ENCODE measurements around the gene DEXI. TPM values are rescaled to one million over a fixed set of nuclear protein-coding genes. Genes with fewer than 3 reads are reported as not detected.

The DEXI gene
- total and polyA plus RNA-seq, 9 donors: 26.5 to 73.4 (median 45.7) TPM

DNA sequence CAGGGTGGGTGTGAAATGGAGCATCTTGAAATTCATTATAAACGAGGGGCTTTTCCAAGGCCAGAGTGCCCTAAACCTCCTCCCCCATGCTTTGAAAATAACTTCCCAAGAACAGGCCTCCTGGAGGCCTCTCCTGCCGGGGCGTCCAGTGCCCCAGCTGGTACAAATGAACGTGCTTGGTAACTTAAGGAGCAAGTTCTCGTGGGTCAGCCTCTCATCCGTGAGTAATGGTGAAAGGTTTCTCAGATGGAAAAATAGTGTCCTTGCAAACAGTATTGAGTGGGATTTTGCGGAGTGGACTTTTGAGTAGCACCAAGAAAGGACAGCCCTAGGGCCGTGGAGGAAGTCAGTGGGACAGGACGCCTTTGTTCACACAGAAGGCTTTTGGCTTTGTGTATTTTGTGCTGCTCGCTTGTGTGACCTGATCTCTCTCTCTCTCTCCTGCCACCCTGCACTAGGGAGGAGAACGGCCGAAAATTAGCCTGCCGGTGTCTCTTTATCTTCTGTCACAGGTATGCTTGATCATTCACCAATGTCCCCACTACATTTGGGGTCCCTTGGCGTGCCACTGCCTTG lies 36.7 kb upstream of the DEXI start:
- Histone ChIP-seq H3K4me1 (ENCODE audit: insufficient read depth) (peaks cover 2% of the 10 kb centered on the region), H3K36me3 (no peaks in the 10 kb centered on the region), H3K9me3 (no peaks in the 10 kb centered on the region), H3K27ac (peak overlapping the region in 1 of 2 donors; percentile 79), H3K4me3 (no peak overlapping the region), H3K27me3 (no peaks in the 10 kb centered on the region)
- TF ChIP-seq, protein P1, sequence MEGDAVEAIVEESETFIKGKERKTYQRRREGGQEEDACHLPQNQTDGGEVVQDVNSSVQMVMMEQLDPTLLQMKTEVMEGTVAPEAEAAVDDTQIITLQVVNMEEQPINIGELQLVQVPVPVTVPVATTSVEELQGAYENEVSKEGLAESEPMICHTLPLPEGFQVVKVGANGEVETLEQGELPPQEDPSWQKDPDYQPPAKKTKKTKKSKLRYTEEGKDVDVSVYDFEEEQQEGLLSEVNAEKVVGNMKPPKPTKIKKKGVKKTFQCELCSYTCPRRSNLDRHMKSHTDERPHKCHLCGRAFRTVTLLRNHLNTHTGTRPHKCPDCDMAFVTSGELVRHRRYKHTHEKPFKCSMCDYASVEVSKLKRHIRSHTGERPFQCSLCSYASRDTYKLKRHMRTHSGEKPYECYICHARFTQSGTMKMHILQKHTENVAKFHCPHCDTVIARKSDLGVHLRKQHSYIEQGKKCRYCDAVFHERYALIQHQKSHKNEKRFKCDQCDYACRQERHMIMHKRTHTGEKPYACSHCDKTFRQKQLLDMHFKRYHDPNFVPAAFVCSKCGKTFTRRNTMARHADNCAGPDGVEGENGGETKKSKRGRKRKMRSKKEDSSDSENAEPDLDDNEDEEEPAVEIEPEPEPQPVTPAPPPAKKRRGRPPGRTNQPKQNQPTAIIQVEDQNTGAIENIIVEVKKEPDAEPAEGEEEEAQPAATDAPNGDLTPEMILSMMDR (IDR thresholded peaks at IDR 0.05): no peak
- TF ChIP-seq EP300 (IDR thresholded peaks at IDR 0.05) (no peak), POLR2A (IDR thresholded peaks at IDR 0.05) (no peak)
- WGBS, 3 donors: 71 to 82% (median 77%) methylated on average over 14 of the region's 14 CpGs
- DNase-seq: no peak
- intact Hi-C loops (cut with DNase I): loop anchor here in 1 of 4 donors (10.0 kb wide), 1 partner anchor 106 kb away; no protein-coding TSS in a partner anchor

DNA sequence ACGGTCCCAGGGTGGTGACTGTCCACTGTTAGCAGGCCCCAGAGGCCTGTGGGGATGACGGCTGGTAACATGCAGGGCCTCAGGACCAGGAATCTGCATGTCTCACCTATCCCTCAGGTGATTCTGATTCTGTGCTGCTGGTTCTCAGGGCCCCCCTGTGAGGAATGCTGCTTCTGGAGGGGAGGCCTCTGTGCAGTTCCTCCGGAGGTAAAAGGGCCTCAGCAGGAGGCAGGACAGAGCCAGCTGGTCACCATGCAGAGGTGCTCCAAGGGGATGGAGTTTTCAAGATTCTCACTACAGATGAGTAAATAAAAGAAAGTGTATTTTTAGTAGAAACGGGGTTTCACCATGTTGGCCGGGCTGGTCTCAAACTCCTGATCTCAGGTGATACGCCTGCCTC lies 35.9 kb upstream of the DEXI start:
- no peak overlapping the region for H3K4me3 ChIP-seq
- H3K4me1 ChIP-seq (ENCODE audit: insufficient read depth): peaks cover 2% of the 10 kb centered on the region
- DNase-seq: no peak
- no peaks in the 10 kb centered on the region for H3K36me3 ChIP-seq
- 87 to 90% (median 89%) methylated on average over 6 of the region's 6 CpGs for WGBS, 3 donors
- H3K27ac ChIP-seq: peak overlapping the region in 1 of 2 donors; percentile 79
- TF ChIP-seq EP300 (IDR thresholded peaks at IDR 0.05) (no peak), POLR2A (IDR thresholded peaks at IDR 0.05) (no peak)
- TF ChIP-seq, protein P1 (IDR thresholded peaks at IDR 0.05): no peak
- H3K27me3 ChIP-seq: no peaks in the 10 kb centered on the region
- intact Hi-C loops (cut with DNase I): loop anchor here in 1 of 4 donors (10.0 kb wide), 1 partner anchor 107 kb away; no protein-coding TSS in a partner anchor
- H3K9me3 ChIP-seq: no peaks in the 10 kb centered on the region

DNA sequence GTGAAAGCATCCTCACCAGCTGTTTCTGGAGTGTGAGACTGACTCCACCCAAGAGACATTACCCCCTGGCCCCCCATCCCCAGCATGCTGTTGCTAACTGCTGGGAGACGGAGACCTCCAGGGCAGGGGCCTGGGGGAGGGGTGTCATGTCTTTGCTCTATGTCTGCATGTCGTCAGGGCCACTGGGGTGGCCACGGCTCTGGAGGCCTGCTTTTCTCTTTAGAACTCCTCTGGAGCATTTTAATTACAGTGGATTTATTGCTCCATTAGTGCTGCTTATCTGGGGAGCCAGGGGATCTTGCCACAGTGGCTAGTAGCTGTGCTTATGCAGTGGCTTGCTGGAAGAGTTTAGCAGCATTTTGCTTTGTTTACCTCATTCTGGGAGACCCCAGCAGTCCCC lies 34.4 kb upstream of the DEXI start:
- TF ChIP-seq, protein P1 (IDR thresholded peaks at IDR 0.05): no peak
- TF ChIP-seq POLR2A (IDR thresholded peaks at IDR 0.05) (no peak), EP300 (IDR thresholded peaks at IDR 0.05) (no peak)
- H3K4me1 ChIP-seq (ENCODE audit: insufficient read depth): peaks cover 10% of the 10 kb centered on the region
- no peaks in the 10 kb centered on the region for H3K27me3 ChIP-seq
- DNase-seq: no peak
- no peak overlapping the region for H3K4me3 ChIP-seq
- 68 to 88% (median 73%) methylated on average over 3 of the region's 3 CpGs for WGBS, 3 donors
- intact Hi-C loops (cut with DNase I): loop anchor here in 1 of 4 donors (10.0 kb wide), 1 partner anchor 108 kb away; no protein-coding TSS in a partner anchor
- no peaks in the 10 kb centered on the region for H3K9me3 ChIP-seq
- no peak overlapping the region for H3K27ac ChIP-seq
- no peaks in the 10 kb centered on the region for H3K36me3 ChIP-seq

DNA sequence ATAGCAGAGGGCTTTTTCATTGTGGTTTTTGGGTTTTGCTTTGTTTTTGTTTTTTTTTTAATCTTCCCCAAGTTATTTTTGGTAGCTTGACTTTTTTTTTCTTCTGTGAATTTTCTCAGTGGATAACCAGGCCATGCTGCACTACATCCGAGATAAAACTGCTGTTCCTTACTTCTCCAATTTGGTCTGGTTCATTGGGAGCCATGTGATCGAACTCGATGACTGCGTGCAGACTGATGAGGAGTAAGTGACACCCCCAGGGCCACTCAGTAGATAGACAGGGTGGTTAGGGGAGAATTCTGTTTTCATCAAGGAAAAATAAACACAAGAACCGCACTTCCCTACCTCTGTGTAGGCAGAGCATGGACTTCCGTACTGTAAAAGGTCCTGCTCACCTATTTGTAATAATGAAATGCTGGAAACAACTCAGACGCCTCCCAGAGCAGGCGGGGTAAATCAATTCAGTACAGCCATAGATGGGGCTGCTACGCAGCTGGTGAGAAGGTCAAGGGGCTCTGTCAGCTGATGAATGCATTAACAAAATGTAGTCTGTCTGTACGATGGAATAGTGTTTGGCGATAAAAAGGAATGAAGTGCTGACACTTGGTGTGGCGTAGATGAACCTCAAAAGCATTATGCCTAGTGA lies 30.7 kb upstream of the DEXI start:
- Histone ChIP-seq H3K36me3 (no peaks in the 10 kb centered on the region), H3K27me3 (no peaks in the 10 kb centered on the region), H3K4me1 (ENCODE audit: insufficient read depth) (peaks cover 7% of the 10 kb centered on the region), H3K9me3 (no peaks in the 10 kb centered on the region), H3K4me3 (no peak overlapping the region), H3K27ac (no peak overlapping the region)
- WGBS, 3 donors: 52 to 69% (median 61%) methylated on average over 12 of the region's 12 CpGs
- DNase-seq: no peak
- TF ChIP-seq, protein P1 (IDR thresholded peaks at IDR 0.05): no peak
- TF ChIP-seq POLR2A (IDR thresholded peaks at IDR 0.05): no peak
- TF ChIP-seq EP300 (IDR thresholded peaks at IDR 0.05): no peak
- intact Hi-C loops (cut with DNase I): loop anchor here in 3 of 4 donors (2.0 to 10.0 kb wide), 4 partner anchors 112 to 389 kb away; partner anchors contain the start of gene SOCS1 (in 1 of the 3)
